Right atrium auricular region (tissue), 2 donors: ENCODE data around the gene MRTFA. TPM values are rescaled to one million over a fixed set of nuclear protein-coding genes. Genes with fewer than 3 reads are reported as not detected.

Source experiments
- DNase-seq: peaks from one replicate; pipeline ENCODE4 v3.0.0-alpha.2; 2019; ENCODE audit warnings: low spot score
- H3K27ac ChIP-seq, 2 donors: fragments of 200-600 bp; sonication (generic); 1 replicate in 1 of 2; 2 replicates in 1 of 2; pipeline ENCODE4 v1.5.1; 2016 to 2019
- H3K27me3 ChIP-seq, 2 donors: fragments of 200-600 bp; sonication (generic); one replicate each; pipeline versions ENCODE4 v1.5.1 to v1.6.0; 2017 to 2019
- H3K36me3 ChIP-seq: fragments of 200-600 bp; sonication (generic); one replicate; pipeline ENCODE4 v1.5.1; 2016
- H3K4me1 ChIP-seq, 2 donors: fragments of 200-600 bp; sonication (generic); one replicate each; pipeline versions ENCODE4 v1.5.1 to v1.6.0; 2017 to 2019
- H3K4me3 ChIP-seq, 2 donors: fragments of 200-600 bp; sonication (generic); 1 replicate in 1 of 2; 2 replicates in 1 of 2; pipeline ENCODE4 v1.5.1; 2017 to 2019; ENCODE audit warnings: mild to moderate bottlenecking in 1 of 2, moderate library complexity in 1 of 2
- H3K9me3 ChIP-seq, 2 donors: fragments of 200-600 bp; sonication (generic); one replicate each; pipeline ENCODE4 v1.5.1; 2019
- total RNA-seq, 2 donors: library from RNA; depleted of rRNA; stranded (reverse); fragments of >200 nt; gene quantifications; one replicate each; pipeline ENCODE4 v1.1.0, GENCODE V29; 2016
- TF ChIP-seq, protein P1 (sequence below), 2 donors: fragments of 200-600 bp; sonication (generic); IDR thresholded peaks; one replicate each; pipeline ENCODE4 v1.5.1; 2019; ENCODE audit warnings: antibody characterized with exemption in 2 of 2

The MRTFA gene
- total RNA-seq, 2 donors from 2014 or later: 45.8 to 55.2 TPM

GRCh38 chr22:40363059-40363458 lies 273.5 kb downstream of the MRTFA start:
- Histone ChIP-seq H3K27me3 (no peaks in the 10 kb centered on the region), H3K4me1 (no peaks in the 10 kb centered on the region), H3K27ac (no peak overlapping the region), H3K36me3 (peaks cover 100% of the 10 kb centered on the region), H3K4me3 (no peak overlapping the region), H3K9me3 (no peaks in the 10 kb centered on the region)
- DNase-seq: no peak
- TF ChIP-seq, protein P1, sequence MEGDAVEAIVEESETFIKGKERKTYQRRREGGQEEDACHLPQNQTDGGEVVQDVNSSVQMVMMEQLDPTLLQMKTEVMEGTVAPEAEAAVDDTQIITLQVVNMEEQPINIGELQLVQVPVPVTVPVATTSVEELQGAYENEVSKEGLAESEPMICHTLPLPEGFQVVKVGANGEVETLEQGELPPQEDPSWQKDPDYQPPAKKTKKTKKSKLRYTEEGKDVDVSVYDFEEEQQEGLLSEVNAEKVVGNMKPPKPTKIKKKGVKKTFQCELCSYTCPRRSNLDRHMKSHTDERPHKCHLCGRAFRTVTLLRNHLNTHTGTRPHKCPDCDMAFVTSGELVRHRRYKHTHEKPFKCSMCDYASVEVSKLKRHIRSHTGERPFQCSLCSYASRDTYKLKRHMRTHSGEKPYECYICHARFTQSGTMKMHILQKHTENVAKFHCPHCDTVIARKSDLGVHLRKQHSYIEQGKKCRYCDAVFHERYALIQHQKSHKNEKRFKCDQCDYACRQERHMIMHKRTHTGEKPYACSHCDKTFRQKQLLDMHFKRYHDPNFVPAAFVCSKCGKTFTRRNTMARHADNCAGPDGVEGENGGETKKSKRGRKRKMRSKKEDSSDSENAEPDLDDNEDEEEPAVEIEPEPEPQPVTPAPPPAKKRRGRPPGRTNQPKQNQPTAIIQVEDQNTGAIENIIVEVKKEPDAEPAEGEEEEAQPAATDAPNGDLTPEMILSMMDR (IDR thresholded peaks at IDR 0.05): no peak

DNA sequence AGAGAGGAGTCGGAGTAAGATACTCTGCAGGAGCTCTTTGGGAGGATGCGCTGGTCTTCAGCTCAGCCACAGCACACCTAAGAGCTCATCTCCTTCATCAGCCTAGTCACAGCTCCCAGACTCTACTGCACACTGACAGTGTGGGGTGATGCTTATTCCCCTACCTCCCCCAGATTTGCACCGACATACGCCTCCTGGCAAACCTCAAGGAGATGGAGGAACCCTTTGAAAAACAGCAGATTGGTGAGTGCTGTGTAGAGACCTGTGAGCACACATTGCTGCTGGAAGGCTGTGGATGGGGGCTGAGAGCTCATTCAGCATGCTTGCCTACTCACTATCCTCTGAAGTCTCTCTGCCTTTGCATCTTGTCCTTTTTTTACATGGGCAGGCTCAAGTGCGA lies 275.4 kb downstream of the MRTFA start:
- TF ChIP-seq, protein P1 (IDR thresholded peaks at IDR 0.05): no peak
- DNase-seq: no peak
- H3K27ac ChIP-seq: no peak overlapping the region
- no peaks in the 10 kb centered on the region for H3K9me3 ChIP-seq
- no peaks in the 10 kb centered on the region for H3K27me3 ChIP-seq
- H3K4me3 ChIP-seq: no peak overlapping the region
- no peaks in the 10 kb centered on the region for H3K4me1 ChIP-seq
- peaks cover 93% of the 10 kb centered on the region for H3K36me3 ChIP-seq

Other genes with a start within 250 kb of the MRTFA start
- gene MCHR1, start 42.8 kb upstream of the MRTFA start, total RNA-seq: 1 to 10 TPM in 1 of 2 donors, not detected in 1; 2.0 TPM
- 1 to 10 TPM; 5.5 to 7.2 TPM for gene SLC25A17, start 182.6 kb upstream of the MRTFA start, total RNA-seq
- 100 to 1,000 TPM; 101 to 105 TPM for gene ST13, start 219.9 kb upstream of the MRTFA start, total RNA-seq
- 10 to 100 TPM in 1 of 2 donors, 1 to 10 TPM in 1; 9.4 to 12.5 TPM for gene XPNPEP3, start 220.4 kb upstream of the MRTFA start, total RNA-seq
- gene DNAJB7, start 225.4 kb upstream of the MRTFA start, total RNA-seq: not detected